Activated T-cell treated with anti-CD3 and anti-CD28 coated beads, Interleukin-2, amount 50 U/mL, for 72 hours (primary cell): ENCODE results near the gene BPIFA3. TPM values are rescaled to one million over a fixed set of nuclear protein-coding genes. Genes with fewer than 3 reads are reported as not detected.

Source experiments
- ATAC-seq, 2 donors: fragments of 150-1000 bp; cut with Tn5 transposase; replicated peaks in 1 of 2; 2 replicates each; pipeline ENCODE4 v1.10.0; 2021; ENCODE audit warnings: moderate library complexity in 2 of 2, mild to moderate bottlenecking in 1 of 2
- DNase-seq, 2 donors: peaks; one replicate each; pipeline ENCODE4 v3.0.0; 2021 to 2022; ENCODE audit warnings: mixed read lengths in 1 of 2
- H3K27ac Mint-ChIP-seq: one replicate; pipeline ENCODE4 v1.8.0; 2022; ENCODE audit warnings: mild to moderate bottlenecking, moderate library complexity, mixed read lengths
- H3K27me3 Mint-ChIP-seq: one replicate; pipeline ENCODE4 v1.8.0; 2022; ENCODE audit warnings: low read depth, mixed read lengths
- H3K36me3 Mint-ChIP-seq, 2 donors: one replicate each; pipeline ENCODE4 v1.8.0; 2022; ENCODE audit warnings: mixed read lengths in 2 of 2, mild to moderate bottlenecking in 1 of 2; ENCODE audit not compliant: insufficient read depth in 2 of 2
- H3K4me1 Mint-ChIP-seq: one replicate; pipeline ENCODE4 v1.8.0; 2022; ENCODE audit warnings: low read depth, mixed read lengths
- H3K4me3 Mint-ChIP-seq, 2 donors: one replicate each; pipeline ENCODE4 v1.8.0; 2022; ENCODE audit warnings: mild to moderate bottlenecking in 2 of 2, mixed read lengths in 2 of 2, moderate library complexity in 2 of 2
- H3K9me3 Mint-ChIP-seq, 2 donors: one replicate each; pipeline ENCODE4 v1.8.0; 2022; ENCODE audit warnings: mixed read lengths in 2 of 2
- total RNA-seq, 2 donors: library from RNA; stranded (reverse); gene quantifications; one replicate each; pipeline ENCODE4 v1.2.3, GENCODE V29; 2022

The BPIFA3 gene
- total RNA-seq, 2 donors from 2014 or later: not detected

DNA sequence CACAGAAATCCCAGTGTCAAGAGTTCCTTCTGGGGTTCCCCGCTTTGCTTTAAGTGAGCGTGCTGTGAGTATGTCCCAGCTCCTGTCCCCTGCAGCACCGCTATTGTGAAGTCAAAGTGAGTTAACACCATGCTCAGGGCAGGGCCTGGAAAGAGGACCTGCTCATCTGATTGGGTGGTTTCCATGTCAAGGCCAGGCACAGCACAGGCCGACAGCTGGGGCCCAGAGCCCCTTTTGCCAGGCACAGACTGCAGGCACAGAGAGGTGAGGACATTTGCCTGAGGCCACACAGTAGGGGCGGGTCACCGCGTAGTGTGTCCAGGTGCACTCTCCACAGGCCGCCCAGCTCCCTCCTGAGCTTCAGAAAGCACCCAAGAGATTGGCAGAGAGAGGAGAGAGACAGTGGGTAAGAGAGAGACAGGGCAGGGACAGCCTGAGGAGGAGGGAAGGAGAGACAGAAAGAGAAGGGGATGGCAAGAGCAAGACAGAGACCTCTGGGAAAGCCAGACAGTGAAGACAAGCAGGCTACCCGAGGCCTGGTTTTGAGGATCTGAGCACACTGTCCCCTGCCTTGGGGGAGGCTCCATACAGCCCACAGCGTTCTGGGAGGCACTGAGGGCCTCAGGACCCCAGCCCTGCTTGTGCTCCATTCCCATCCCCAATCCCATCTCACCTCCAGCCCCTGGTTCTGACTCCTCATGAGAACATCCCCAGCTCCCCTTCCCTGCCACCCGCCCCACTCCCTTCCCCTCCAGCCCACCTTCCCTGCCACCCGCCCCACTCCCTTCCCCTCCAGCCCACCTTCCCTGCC is 59.4 kb downstream of the BPIFA3 start:
- no peaks in the 10 kb centered on the region for H3K9me3 Mint-ChIP-seq
- no peaks in the 10 kb centered on the region for H3K36me3 Mint-ChIP-seq
- DNase-seq (no peak), ATAC-seq (no peak)
- no peak overlapping the region for H3K27ac Mint-ChIP-seq
- peaks cover 17% of the 10 kb centered on the region for H3K27me3 Mint-ChIP-seq
- H3K4me3 Mint-ChIP-seq: no peak overlapping the region
- H3K4me1 Mint-ChIP-seq: no peaks in the 10 kb centered on the region

Other genes with a start within 250 kb of the BPIFA3 start
- gene SUN5, start 212.9 kb upstream of the BPIFA3 start, total RNA-seq: not detected
- gene BPIFB2, start 209.6 kb upstream of the BPIFA3 start, total RNA-seq: not detected
- gene BPIFB6, start 185.7 kb upstream of the BPIFA3 start, total RNA-seq: not detected
- not detected for gene BPIFB3, start 163.4 kb upstream of the BPIFA3 start, total RNA-seq
- gene BPIFB4, start 137.7 kb upstream of the BPIFA3 start, total RNA-seq: not detected
- gene BPIFA2, start 49.2 kb upstream of the BPIFA3 start, total RNA-seq: not detected
- gene BPIFA1, start 18.6 kb downstream of the BPIFA3 start, total RNA-seq: not detected
- gene BPIFB1, start 65.9 kb downstream of the BPIFA3 start, total RNA-seq: not detected
- 10 to 100 TPM; 43.0 to 64.2 TPM for gene CDK5RAP1, start 184.2 kb downstream of the BPIFA3 start, total RNA-seq
- 1 to 10 TPM; 2.2 to 3.7 TPM for gene SNTA1, start 226.4 kb downstream of the BPIFA3 start, total RNA-seq